ENCODE results near the gene SMCO3. TPM values are rescaled to one million over a fixed set of nuclear protein-coding genes. Genes with fewer than 3 reads are reported as not detected.

SMCO3 gene
- total and polyA plus RNA-seq, 10 of the 15 experiments (the other 5 are each of a cell fraction or from before 2014, with no cell fraction given), result 0.05 to 0.35 (median 0.10) TPM; not detected in 6

- no peaks in the 10 kb centered on the region for H4K20me1 ChIP-seq (ENCODE audit: control insufficient read depth, insufficient read depth)
- no peak for ATAC-seq
- H3K27me3 ChIP-seq (replicated peaks in 1 of 2; ENCODE audit: control insufficient read depth in 2 of 2, insufficient read depth in 2 of 2, low read length in 1 of 2), result no peaks in the 10 kb centered on the region; a peak in 2 of 4 replicates
- TF ChIP-seq JUND (IDR thresholded peaks at IDR 0.05; ENCODE audit: low read depth, low read length) (no peak), HDAC6 (IDR thresholded peaks at IDR 0.05; ENCODE audit: unreplicated experiment) (no peak), TCF7 (IDR thresholded peaks at IDR 0.05; ENCODE audit: borderline replicate concordance) (no peak)
- ChIA-PET POLR2A (no interaction called here), CTCF (no interaction called here), RAD21 (ENCODE audit: unreplicated experiment) (interaction anchor here (0.6 kb wide), 1 partner anchor 146 kb away, joined by 5 read pairs; no protein-coding TSS in a partner anchor), SMC1A (ENCODE audit: uncharacterized antibody, unreplicated experiment) (interaction anchor here (1.4 to 15.6 kb wide), 2 partner anchors 8 to 156 kb away, joined by 3 to 242 read pairs; no protein-coding TSS in a partner anchor)
- no peak overlapping the region for H3K4me3 ChIP-seq
- DNase-seq (ENCODE audit: low read depth, low spot score), result no peak
- WGBS (ENCODE audit: insufficient coverage, insufficient replicate concordance, low lambda C conversion rate, missing lambda C conversion rate), result 35% methylated on average over 4 of the region's 4 CpGs
- no peak for FAIRE-seq
- H3K9ac ChIP-seq (ENCODE audit: control insufficient read depth, insufficient read depth, low read length), result no peak overlapping the region
- no peaks in the 10 kb centered on the region for H3K4me1 ChIP-seq (ENCODE audit: control insufficient read depth, insufficient read depth, low read length)
- BruUV-seq (replicated peaks), result no TSS peak
- intact Hi-C loops (cut with micrococcal nuclease; ENCODE audit: unreplicated experiment) (loop anchor here (5.0 kb wide), 1 partner anchor 382 kb away; the partner anchor contains the start of gene RERG), in situ Hi-C loops (cut with MboI) (no loop called here)
- no peaks in the 10 kb centered on the region for H3K36me3 ChIP-seq (ENCODE audit: control insufficient read depth in 2 of 2, insufficient read depth in 2 of 2, low read length in 1 of 2)
- no peak overlapping the region for H3K4me2 ChIP-seq (ENCODE audit: control insufficient read depth, insufficient read depth)
- H3K27ac ChIP-seq (ENCODE audit: control insufficient read depth, insufficient read depth), result no peak overlapping the region
- no peak overlapping the region for H2AFZ ChIP-seq (ENCODE audit: control insufficient read depth, low read depth, low read length)
- H3K79me2 ChIP-seq (ENCODE audit: control insufficient read depth, insufficient read depth, low read length), result no peaks in the 10 kb centered on the region
- no peaks in the 10 kb centered on the region for H3K9me3 ChIP-seq (replicated peaks; ENCODE audit: control insufficient read depth, insufficient read depth, low read length)
These were observed 26.6 kb upstream of the SMCO3 start for GRCh38 chr12:14840616-14841015.

- intact Hi-C loops (cut with micrococcal nuclease; ENCODE audit: unreplicated experiment), result no loop called here
- SMC1A ChIA-PET (ENCODE audit: uncharacterized antibody, unreplicated experiment), result interaction anchor here (1.1 to 1.4 kb wide), 2 partner anchors 10 to 55 kb away, joined by 3 read pairs; no protein-coding TSS in a partner anchor
- in situ Hi-C loops (cut with MboI), result no loop called here
- Histone ChIP-seq H3K9me3 (replicated peaks; ENCODE audit: control insufficient read depth, insufficient read depth, low read length) (no peaks in the 10 kb centered on the region), H3K4me3 (no peak overlapping the region), H2AFZ (ENCODE audit: control insufficient read depth, low read depth, low read length) (no peak overlapping the region), H4K20me1 (ENCODE audit: control insufficient read depth, insufficient read depth) (no peaks in the 10 kb centered on the region), H3K27me3 (replicated peaks in 1 of 2; ENCODE audit: control insufficient read depth in 2 of 2, insufficient read depth in 2 of 2, low read length in 1 of 2) (no peaks in the 10 kb centered on the region; a peak in 2 of 4 replicates), H3K4me1 (ENCODE audit: control insufficient read depth, insufficient read depth, low read length) (no peaks in the 10 kb centered on the region), H3K4me2 (ENCODE audit: control insufficient read depth, insufficient read depth) (no peak overlapping the region), H3K36me3 (ENCODE audit: control insufficient read depth in 2 of 2, insufficient read depth in 2 of 2, low read length in 1 of 2) (no peaks in the 10 kb centered on the region), H3K79me2 (ENCODE audit: control insufficient read depth, insufficient read depth, low read length) (no peaks in the 10 kb centered on the region), H3K9ac (ENCODE audit: control insufficient read depth, insufficient read depth, low read length) (no peak overlapping the region), H3K27ac (ENCODE audit: control insufficient read depth, insufficient read depth) (no peak overlapping the region)
- RAD21 ChIA-PET (ENCODE audit: unreplicated experiment), result no interaction called here
- DNase-seq (ENCODE audit: low read depth, low spot score), result no peak
- FAIRE-seq, result no peak
- ATAC-seq, result no peak
- BruUV-seq (replicated peaks), result no TSS peak
- CTCF ChIA-PET, result no interaction called here
- POLR2A ChIA-PET, result no interaction called here
- 94% methylated on average over 1 of the region's 1 CpG for WGBS (ENCODE audit: insufficient coverage, insufficient replicate concordance, low lambda C conversion rate, missing lambda C conversion rate)
- TF ChIP-seq ASH2L (IDR thresholded peaks at IDR 0.05; ENCODE audit: borderline replicate concordance, low read depth) (no peak), USF2 (IDR thresholded peaks at IDR 0.05; ENCODE audit: borderline replicate concordance, low read depth, low read length) (no peak), CUX1 (IDR thresholded peaks at IDR 0.05; ENCODE audit: insufficient replicate concordance, low read depth, low read length) (no peak), EP300 (IDR thresholded peaks at IDR 0.05; ENCODE audit: borderline replicate concordance in 1 of 2, control insufficient read depth in 1 of 2, low read depth in 2 of 2, low read length in 2 of 2) (no peak)
These were observed 25.3 kb upstream of the SMCO3 start for GRCh38 chr12:14839262-14839661.
